Measurements from ENCODE around the gene CDK18. TPM values are rescaled to one million over a fixed set of nuclear protein-coding genes. Genes with fewer than 3 reads are reported as not detected.

CDK18 gene
- total RNA-seq, 1 donor from 2014 or later: 180 TPM

DNA sequence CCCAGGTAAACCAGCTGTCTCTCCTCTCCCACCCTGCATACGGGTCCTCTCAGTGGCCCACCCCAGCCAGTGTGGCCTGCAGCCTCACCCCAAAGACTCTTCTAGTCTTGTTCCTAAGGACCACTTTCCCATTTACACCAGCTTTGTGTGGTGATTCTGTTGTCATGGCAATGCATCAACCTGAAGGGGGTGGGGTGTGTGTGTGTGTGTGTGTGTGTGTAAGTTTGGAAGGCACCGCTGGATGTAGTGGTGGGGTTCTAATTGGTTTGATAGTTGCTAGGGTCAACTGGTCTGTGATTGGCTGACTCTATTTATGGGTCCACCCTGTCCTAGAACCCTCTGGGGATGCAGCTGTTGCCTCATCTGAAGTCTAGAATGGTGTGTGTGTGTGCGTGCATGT is 4.7 kb upstream of the CDK18 start:
- intact Hi-C loops (cut with DNase I): loop anchor here (10.0 kb wide), 1 partner anchor 1835 kb away; no protein-coding TSS in a partner anchor
- DNase-seq (ENCODE audit: missing footprints): no peak
- ATAC-seq: no peak

- ATAC-seq (no peak), DNase-seq (ENCODE audit: missing footprints) (no peak)
- intact Hi-C loops (cut with DNase I): loop anchor here (10.0 kb wide), 1 partner anchor 1836 kb away; no protein-coding TSS in a partner anchor
Observed at GRCh38 chr1:205500240-205501233, 3.9 kb upstream of the CDK18 start.

DNA sequence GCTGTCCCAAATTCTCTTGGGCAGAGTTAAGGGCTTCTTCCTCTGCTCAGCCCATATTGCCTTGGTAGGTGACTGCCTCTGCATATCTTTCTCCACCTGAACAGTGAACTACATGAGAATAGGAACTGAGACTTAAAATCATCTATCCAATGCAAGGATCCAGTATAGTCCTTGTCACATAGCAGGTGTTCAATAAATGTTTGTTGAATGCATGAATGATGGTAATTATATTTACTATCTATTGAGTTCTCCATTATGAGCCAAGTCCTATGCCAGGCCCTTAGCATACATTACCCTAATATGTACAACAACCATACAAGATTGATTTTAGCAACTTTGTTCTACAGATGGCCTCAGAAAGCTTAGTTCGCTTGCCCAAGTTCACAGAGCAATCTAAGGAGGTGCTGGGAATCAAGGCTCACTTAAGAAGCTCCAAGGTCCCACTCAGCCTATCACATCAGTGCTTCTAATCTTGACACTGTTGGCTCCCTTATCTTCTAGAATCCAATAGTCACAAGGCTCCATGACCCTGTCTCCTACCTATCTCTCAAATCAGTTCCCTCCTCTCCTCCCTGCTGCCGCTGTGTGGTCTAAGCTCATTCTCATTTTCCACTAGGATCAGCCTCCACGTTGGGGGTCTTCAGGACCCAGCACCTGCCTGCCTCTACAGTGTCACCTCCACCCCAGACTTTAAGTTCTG is 2.2 kb upstream of the CDK18 start:
- intact Hi-C loops (cut with DNase I): loop anchor here (10.0 kb wide), 1 partner anchor 1837 kb away; no protein-coding TSS in a partner anchor
- DNase-seq (ENCODE audit: missing footprints) (no peak), ATAC-seq (no peak)

DNA sequence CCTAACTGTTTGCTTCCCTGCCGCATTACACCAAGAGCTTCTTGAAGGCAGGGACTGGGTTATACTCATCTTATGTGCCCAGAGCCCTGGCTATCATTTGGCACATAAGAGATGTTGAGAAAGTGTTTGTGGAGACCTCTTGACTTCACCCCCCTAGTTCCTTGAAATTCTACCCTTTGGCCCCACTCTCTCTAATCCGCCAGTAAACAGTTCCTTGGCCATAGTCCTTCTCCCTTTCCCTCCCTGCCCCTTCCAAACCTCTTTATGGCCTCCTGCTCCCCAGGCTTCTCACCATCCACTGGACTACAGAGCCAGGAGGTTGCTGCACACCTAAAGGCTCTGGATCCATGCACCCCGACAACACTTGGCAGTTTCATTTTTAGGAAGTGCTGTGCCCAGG is 1.5 kb upstream of the CDK18 start:
- intact Hi-C loops (cut with DNase I): loop anchor here (10.0 kb wide), 1 partner anchor 1838 kb away; no protein-coding TSS in a partner anchor
- ATAC-seq (no peak), DNase-seq (ENCODE audit: missing footprints) (no peak)

GRCh38 chr1:205505076-205505729 is 734 bp downstream of the CDK18 start:
- no peak for DNase-seq (ENCODE audit: missing footprints)
- peak; percentile 7 for ATAC-seq
- intact Hi-C loops (cut with DNase I): loop anchor here (1.0 to 10.0 kb wide), 3 partner anchors 10 to 1840 kb away; no protein-coding TSS in a partner anchor

DNA sequence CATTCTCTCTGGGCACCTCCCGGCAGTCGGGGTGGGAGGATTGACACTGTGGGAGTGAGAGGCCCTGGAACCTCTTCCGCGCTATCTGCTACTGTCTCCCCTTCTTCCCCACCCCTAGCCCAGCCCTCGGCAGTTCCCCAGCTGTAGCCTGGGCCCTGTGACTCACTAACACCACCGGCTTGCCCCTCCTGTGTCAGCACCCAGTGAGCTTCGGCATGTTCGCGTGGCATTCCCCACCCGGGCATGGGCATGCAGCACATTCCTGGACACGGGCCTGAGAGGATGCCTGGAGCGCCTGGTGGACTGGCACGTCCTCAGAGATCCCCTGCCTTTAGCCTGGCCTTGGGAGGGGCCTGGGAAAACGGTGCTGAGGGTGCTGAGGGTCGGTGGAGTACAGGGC is 1.3 kb downstream of the CDK18 start:
- peak; percentile 74 for ATAC-seq
- peak; percentile 81 for DNase-seq (ENCODE audit: missing footprints)
- intact Hi-C loops (cut with DNase I): loop anchor here (1.0 to 10.0 kb wide), 3 partner anchors 10 to 1841 kb away; no protein-coding TSS in a partner anchor

GRCh38 chr1:205506409-205507200 is 2.1 kb downstream of the CDK18 start:
- intact Hi-C loops (cut with DNase I): loop anchor here (10.0 kb wide), 1 partner anchor 1842 kb away; no protein-coding TSS in a partner anchor
- no peak for ATAC-seq
- no peak for DNase-seq (ENCODE audit: missing footprints)

DNA sequence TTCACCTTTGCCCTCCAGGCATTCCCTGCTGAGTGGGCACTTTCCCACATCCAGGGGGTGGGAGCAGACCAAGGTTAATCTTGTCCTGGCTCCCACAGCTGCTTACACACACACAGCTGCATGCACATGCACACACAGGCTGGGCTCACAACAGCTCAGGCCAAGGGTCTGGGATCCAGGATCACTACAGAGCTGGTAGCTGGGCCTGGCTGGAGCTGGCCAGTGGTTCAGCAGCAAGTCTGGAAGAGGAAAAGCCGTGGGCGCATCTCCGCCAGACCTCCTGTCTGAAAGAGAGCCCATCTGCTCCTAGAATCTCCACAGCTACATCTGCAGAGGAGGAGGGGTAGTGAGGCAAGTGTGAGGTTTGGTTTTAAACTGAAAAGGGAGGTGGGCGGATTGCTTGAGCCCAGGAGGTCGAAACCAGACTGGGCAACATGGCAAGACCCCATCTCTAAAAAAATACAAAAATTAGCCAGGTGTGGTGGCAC is 3.8 kb downstream of the CDK18 start:
- intact Hi-C loops (cut with DNase I): loop anchor here (10.0 kb wide), 1 partner anchor 1843 kb away; no protein-coding TSS in a partner anchor
- DNase-seq (ENCODE audit: missing footprints): peak; percentile 53
- no peak for ATAC-seq

DNA sequence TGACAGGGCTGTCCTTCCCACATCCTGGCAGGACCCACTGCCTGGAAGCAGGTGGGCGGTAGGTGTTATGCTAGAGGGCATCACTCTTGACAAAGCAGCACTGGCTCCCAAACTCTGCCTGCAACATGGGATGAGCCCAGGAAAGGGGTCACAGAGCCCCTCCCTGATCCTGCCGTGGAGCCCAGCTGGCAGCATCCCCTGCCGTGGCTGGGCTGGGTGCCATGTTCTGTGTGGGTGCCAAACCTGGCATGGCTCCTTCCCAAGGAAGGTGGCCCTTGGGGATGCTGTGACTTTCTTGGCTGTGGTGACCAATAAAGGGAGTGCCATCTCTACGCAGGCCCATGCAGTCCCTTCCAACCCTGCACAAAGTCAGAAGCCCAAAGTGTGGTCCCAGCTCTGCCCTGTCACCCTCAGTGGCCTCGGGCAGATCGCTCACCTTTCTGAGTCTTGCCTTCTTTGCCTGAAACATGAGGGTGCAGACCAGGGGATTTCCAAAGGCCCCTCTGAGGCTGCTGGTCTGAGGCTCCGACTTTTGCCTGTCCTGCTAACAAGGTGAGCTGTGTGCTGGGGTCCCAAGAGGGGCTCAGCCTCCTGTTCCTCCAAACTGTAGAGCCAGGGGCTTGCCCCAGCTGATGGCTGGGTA is 6.0 kb downstream of the CDK18 start:
- DNase-seq (ENCODE audit: missing footprints): no peak
- ATAC-seq: peak; percentile 26
- intact Hi-C loops (cut with DNase I): no loop called here

DNA sequence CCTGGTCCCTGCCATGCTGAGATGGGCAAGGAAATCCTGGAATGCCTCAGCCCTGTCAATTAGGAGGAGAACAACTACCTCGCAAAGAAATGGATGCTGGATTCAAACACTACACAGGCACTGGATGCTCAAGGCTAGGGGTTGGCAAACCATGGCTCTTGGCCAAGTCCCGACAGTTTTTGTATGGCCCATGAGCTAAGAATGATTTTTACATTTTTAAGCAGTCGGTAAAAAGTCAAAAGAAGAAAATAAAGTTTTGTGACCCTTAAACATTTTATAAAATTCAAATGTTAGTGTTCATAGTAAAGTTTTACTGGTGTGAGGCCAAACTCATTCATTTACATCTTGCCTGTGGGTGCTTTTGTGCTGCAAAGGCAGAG is 6.5 kb downstream of the CDK18 start:
- ATAC-seq (no peak), DNase-seq (ENCODE audit: missing footprints) (no peak)
- intact Hi-C loops (cut with DNase I): no loop called here

GRCh38 chr1:205512059-205513045 is 7.9 kb downstream of the CDK18 start:
- DNase-seq (ENCODE audit: missing footprints) (no peak), ATAC-seq (peak; percentile 75)
- intact Hi-C loops (cut with DNase I): no loop called here

DNA sequence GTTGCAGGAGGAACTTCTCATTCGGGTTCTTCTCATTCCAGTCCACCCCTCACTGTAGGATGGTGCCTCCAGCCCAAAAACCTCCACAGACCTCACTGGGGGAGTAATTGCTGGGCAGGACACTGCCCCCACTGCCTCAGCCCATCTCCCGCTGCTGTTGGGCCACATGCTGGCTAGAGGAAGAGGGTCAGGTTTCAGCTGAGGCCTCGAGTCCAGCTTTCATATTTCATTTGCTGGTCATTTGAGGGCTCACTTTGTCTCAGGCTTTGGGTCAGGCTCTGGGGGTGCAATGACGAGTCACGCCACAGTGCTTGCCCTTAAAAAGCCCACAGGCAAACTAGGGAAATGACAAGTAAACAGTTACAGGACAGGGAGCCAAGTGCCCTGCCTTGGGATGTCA is 9.3 kb downstream of the CDK18 start:
- no peak for DNase-seq (ENCODE audit: missing footprints)
- intact Hi-C loops (cut with DNase I): no loop called here

DNA sequence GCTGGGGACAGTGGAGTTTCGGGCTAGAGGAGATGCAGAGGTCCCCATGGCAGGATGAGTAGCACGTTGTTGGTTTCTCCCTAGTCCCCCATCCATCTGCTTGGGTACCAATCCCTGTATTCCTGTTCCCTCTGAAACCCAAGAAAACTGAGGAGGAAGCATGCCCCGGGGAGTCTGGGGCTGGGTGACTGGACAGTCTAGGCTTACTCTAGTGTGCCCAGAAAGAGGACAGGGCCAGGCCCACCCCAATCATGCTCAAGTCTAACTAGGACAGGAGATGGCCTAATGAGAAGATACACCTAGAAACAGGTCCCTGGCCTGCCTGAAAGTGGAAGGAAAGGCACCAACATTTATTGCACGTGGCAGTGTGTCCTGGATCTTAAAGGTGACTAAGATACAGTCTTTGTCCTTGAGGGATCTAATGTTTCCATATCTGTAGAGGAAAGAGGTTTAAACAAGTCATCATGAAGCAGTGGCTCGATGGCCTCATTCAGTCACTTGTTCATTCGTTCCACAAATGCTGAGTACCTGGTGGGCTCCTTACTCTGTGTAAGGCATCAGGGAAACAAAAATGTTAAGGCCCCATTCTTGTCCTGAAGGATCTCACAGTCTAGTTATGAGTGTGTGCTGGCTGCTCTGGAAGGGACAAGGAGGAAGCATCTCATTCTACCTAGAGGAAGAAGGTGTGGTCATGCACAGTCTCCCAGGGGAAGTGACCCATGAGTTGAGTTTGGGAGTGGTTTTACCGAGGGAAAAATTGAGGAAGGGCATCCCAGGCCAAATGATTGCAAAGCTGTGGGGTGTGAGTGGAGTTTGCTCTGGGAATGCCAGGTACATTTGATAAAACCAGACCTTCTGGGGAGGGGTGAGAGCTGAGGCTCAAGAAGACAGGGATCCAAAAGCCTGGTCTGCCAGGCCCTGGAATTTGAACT is 10.0 kb downstream of the CDK18 start:
- intact Hi-C loops (cut with DNase I): no loop called here
- no peak for ATAC-seq
- DNase-seq (ENCODE audit: missing footprints): no peak

More for the DNA sequence above, 9.3 kb downstream of the CDK18 start:
- no peak for ATAC-seq

GRCh38 chr1:205515781-205516253 is 11.3 kb downstream of the CDK18 start:
- intact Hi-C loops (cut with DNase I): no loop called here
- DNase-seq (ENCODE audit: missing footprints): no peak
- peak; percentile 64 for ATAC-seq

DNA sequence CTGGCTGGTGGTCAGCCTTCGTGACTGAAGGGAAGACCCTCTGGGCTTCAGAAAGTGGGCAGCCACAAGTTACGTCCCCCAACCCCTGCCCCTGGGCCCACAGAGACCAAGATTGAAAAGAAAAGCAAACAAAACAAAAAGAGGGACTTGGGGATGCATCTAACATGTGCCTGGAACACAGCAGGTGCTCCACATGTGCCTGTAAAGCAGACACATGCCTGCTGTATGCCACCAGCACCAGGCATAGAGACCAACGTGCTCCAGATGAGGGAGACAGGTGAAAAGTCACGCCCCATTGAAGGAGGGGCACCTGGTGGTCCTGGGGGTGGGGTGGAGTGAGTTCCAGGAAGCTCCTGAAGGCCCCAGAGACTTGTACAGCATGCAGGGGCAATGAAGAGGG is 11.9 kb downstream of the CDK18 start:
- DNase-seq (ENCODE audit: missing footprints) (no peak), ATAC-seq (no peak)
- intact Hi-C loops (cut with DNase I): no loop called here
